OCI-LY3 (cell line): Measurements from ENCODE around the gene ABCB7.

ENCODE experiments used
- H2AFZ ChIP-seq: fragments of 200-600, 300-600 bp; shearing (Covaris generic); 2 replicates; pipeline ENCODE4 v1.6.0; 2014; ENCODE audit warnings: antibody characterized with exemption, low read depth, low read length
- H3K27ac ChIP-seq: fragments of 200-600, 300-600 bp; sonication (generic); 2 replicates; pipeline ENCODE4 v1.5.1; 2014; ENCODE audit warnings: mild to moderate bottlenecking, low read length, moderate library complexity, mixed read lengths
- H3K27me3 ChIP-seq: fragments of 200-600, 300-600 bp; sonication (generic); 2 replicates; pipeline ENCODE4 v1.6.1; 2014; ENCODE audit warnings: low read depth, low read length, mixed read lengths
- H3K36me3 ChIP-seq: fragments of 200-600, 300-600 bp; sonication (generic); replicated peaks from 2 replicates; pipeline ENCODE3; 2014; ENCODE audit warnings: low read depth, low read length, mixed read lengths
- H3K4me1 ChIP-seq: fragments of 300-600, 200-600 bp; sonication (generic); 2 replicates; pipeline ENCODE4 v1.6.1; 2014; ENCODE audit warnings: low read length, mixed read lengths
- H3K4me2 ChIP-seq: fragments of 200-600, 300-600 bp; sonication (generic); 2 replicates; pipeline ENCODE4 v1.6.1; 2014; ENCODE audit warnings: low read length, mixed read lengths
- H3K4me3 ChIP-seq: fragments of 300-600, 200-600 bp; sonication (generic); 2 replicates; pipeline ENCODE4 v1.5.1; 2014; ENCODE audit warnings: antibody characterized with exemption, mild to moderate bottlenecking, low read length, moderate library complexity
- H3K79me2 ChIP-seq: fragments of 300-600, 200-600 bp; shearing (Covaris generic); 2 replicates; pipeline ENCODE4 v1.6.1; 2014; ENCODE audit warnings: mild to moderate bottlenecking, low read length, mixed read lengths
- H3K9ac ChIP-seq: fragments of 300-600, 200-600 bp; shearing (Covaris generic); 2 replicates; pipeline ENCODE4 v1.6.0; 2014; ENCODE audit warnings: mild to moderate bottlenecking, low read length, moderate library complexity
- H3K9me3 ChIP-seq: fragments of 200-600, 300-600 bp; shearing (Covaris generic); 2 replicates; pipeline ENCODE4 v1.6.1; 2014; ENCODE audit warnings: low read length, mixed read lengths; ENCODE audit not compliant: insufficient read depth
- H4K20me1 ChIP-seq: fragments of 200-600, 300-600 bp; sonication (generic); 2 replicates; pipeline ENCODE4 v1.6.1; 2016; ENCODE audit warnings: low read length, mixed read lengths; ENCODE audit not compliant: insufficient read depth
- CTCF ChIP-seq: fragments of 200-600, 300-600 bp; sonication (generic); IDR thresholded peaks from 2 replicates; pipeline ENCODE4 v1.5.1; 2014; ENCODE audit warnings: antibody characterized with exemption, low read length, low read depth
- EZH2phosphoT487 ChIP-seq: fragments of 200-600 bp; shearing (Covaris generic); IDR thresholded peaks from 2 replicates; pipeline ENCODE4 v1.6.1; 2018; ENCODE audit warnings: antibody characterized with exemption, mixed run types, low read depth

The ABCB7 gene

GRCh38 chrX:75158054-75158453 lies 2.0 kb upstream of the ABCB7 start:
- Histone ChIP-seq H4K20me1 (no peaks in the 10 kb centered on the region), H3K36me3 (no peaks in the 10 kb centered on the region), H3K4me3 (no peak overlapping the region), H3K4me2 (no peak overlapping the region), H3K27ac (no peak overlapping the region), H3K27me3 (no peaks in the 10 kb centered on the region), H3K9ac (no peak overlapping the region), H2AFZ (no peak overlapping the region), H3K4me1 (peaks cover 13% of the 10 kb centered on the region), H3K9me3 (no peaks in the 10 kb centered on the region), H3K79me2 (peaks cover 25% of the 10 kb centered on the region)
- TF ChIP-seq EZH2phosphoT487 (no peak), CTCF (no peak)

- Histone ChIP-seq H3K36me3 (no peaks in the 10 kb centered on the region), H4K20me1 (no peaks in the 10 kb centered on the region), H3K27me3 (no peaks in the 10 kb centered on the region), H3K4me1 (peaks cover 13% of the 10 kb centered on the region), H3K27ac (peak overlapping the region; percentile 79), H3K9ac (peak overlapping the region; percentile 93), H3K9me3 (no peaks in the 10 kb centered on the region), H3K4me2 (peak overlapping the region; percentile 76), H3K4me3 (peak overlapping the region; percentile 98), H3K79me2 (peaks cover 35% of the 10 kb centered on the region), H2AFZ (peak overlapping the region; percentile 100)
- TF ChIP-seq CTCF (no peak), EZH2phosphoT487 (no peak)
These were observed 455 bp upstream of the ABCB7 start for GRCh38 chrX:75156531-75156945.

- peak overlapping the region; percentile 100 for H2AFZ ChIP-seq
- peak overlapping the region; percentile 76 for H3K4me2 ChIP-seq
- TF ChIP-seq EZH2phosphoT487 (no peak), CTCF (no peak)
These were observed 646 bp downstream of the ABCB7 start for GRCh38 chrX:75155447-75155826.

GRCh38 chrX:75154871-75155270 lies 1.2 kb downstream of the ABCB7 start:
- TF ChIP-seq CTCF, result no peak
- no peak for TF ChIP-seq EZH2phosphoT487
- Histone ChIP-seq H3K27ac (no peak overlapping the region), H3K79me2 (peaks cover 42% of the 10 kb centered on the region), H2AFZ (no peak overlapping the region), H3K9me3 (no peaks in the 10 kb centered on the region), H3K4me1 (peaks cover 13% of the 10 kb centered on the region), H3K36me3 (no peaks in the 10 kb centered on the region), H3K9ac (0 out of 2 replicates have a peak overlapping the region, but pooled peaks have one; percentile 93), H3K4me3 (peak overlapping the region; percentile 98), H3K27me3 (no peaks in the 10 kb centered on the region), H4K20me1 (no peaks in the 10 kb centered on the region), H3K4me2 (peak overlapping the region; percentile 76)

More at GRCh38 chrX:75155447-75155826, 646 bp downstream of the ABCB7 start:
- Histone ChIP-seq H4K20me1 (no peaks in the 10 kb centered on the region), H3K9ac (peak overlapping the region; percentile 93), H3K4me3 (peak overlapping the region; percentile 98), H3K9me3 (no peaks in the 10 kb centered on the region), H3K27me3 (no peaks in the 10 kb centered on the region), H3K36me3 (no peaks in the 10 kb centered on the region), H3K27ac (peak overlapping the region; percentile 79), H3K4me1 (peaks cover 13% of the 10 kb centered on the region), H3K79me2 (peaks cover 38% of the 10 kb centered on the region)
